ENCODE measurements around the gene GUCY1A1.

GUCY1A1 gene

GRCh38 chr4:155659176-155659575 is 7.5 kb upstream of the GUCY1A1 start:
- no peak for DNase-seq

GRCh38 chr4:155660436-155660835 is 6.2 kb upstream of the GUCY1A1 start:
- no peak for DNase-seq

GRCh38 chr4:155665054-155665453 is 1.6 kb upstream of the GUCY1A1 start:
- no peak for DNase-seq

GRCh38 chr4:155667222-155667567 is 547 bp downstream of the GUCY1A1 start:
- DNase-seq = peak; percentile 7

GRCh38 chr4:155667568-155668511 is 1.2 kb downstream of the GUCY1A1 start:
- peak; percentile 6 for DNase-seq

- DNase-seq = no peak
Measured at GRCh38 chr4:155668707-155669220, 2.1 kb downstream of the GUCY1A1 start.

- no peak for DNase-seq
Measured at GRCh38 chr4:155672342-155672741, 5.7 kb downstream of the GUCY1A1 start.

GRCh38 chr4:155673453-155673979 is 6.9 kb downstream of the GUCY1A1 start:
- no peak for DNase-seq

GRCh38 chr4:155674669-155675071 is 8.0 kb downstream of the GUCY1A1 start:
- DNase-seq = no peak

- DNase-seq = no peak
Measured at GRCh38 chr4:155675709-155676429, 9.2 kb downstream of the GUCY1A1 start.

- DNase-seq = no peak
Measured at GRCh38 chr4:155676430-155676825, 9.8 kb downstream of the GUCY1A1 start.

GRCh38 chr4:155678011-155678410 is 11.4 kb downstream of the GUCY1A1 start:
- no peak for DNase-seq

- DNase-seq = no peak
Measured at GRCh38 chr4:155679343-155679742, 12.7 kb downstream of the GUCY1A1 start.

- no peak for DNase-seq
Measured at GRCh38 chr4:155681886-155682285, 15.2 kb downstream of the GUCY1A1 start.

GRCh38 chr4:155684423-155684822 is 17.8 kb downstream of the GUCY1A1 start:
- no peak for DNase-seq

- DNase-seq = no peak
Measured at GRCh38 chr4:155684892-155685541, 18.4 kb downstream of the GUCY1A1 start.

GRCh38 chr4:155687380-155687982 is 20.8 kb downstream of the GUCY1A1 start:
- no peak for DNase-seq

- no peak for DNase-seq
Measured at GRCh38 chr4:155688211-155688610, 21.6 kb downstream of the GUCY1A1 start.

GRCh38 chr4:155688860-155689259 is 22.2 kb downstream of the GUCY1A1 start:
- DNase-seq = no peak

- no peak for DNase-seq
Measured at GRCh38 chr4:155690044-155690837, 23.6 kb downstream of the GUCY1A1 start.

- no peak for DNase-seq
Measured at GRCh38 chr4:155692361-155692760, 25.7 kb downstream of the GUCY1A1 start.

Data from CD4-positive, alpha-beta T cell treated with Interleukin-17A for 4 hours (primary cell).